NCI-H446 treated with DMSO at 0.1 percent for 48 hours (cell line): Measurements from ENCODE around the gene RELA.
"Not testable (repeated sequence)": the region's sequence is repeated elsewhere in the genome, so short reads cannot be mapped to it uniquely, and the experiment has no call there.

ENCODE experiments used
- DNase-seq: peaks from one replicate; lab custom pipeline; 2025; lab: John Stamatoyannopoulos, UW

RELA gene

DNA sequence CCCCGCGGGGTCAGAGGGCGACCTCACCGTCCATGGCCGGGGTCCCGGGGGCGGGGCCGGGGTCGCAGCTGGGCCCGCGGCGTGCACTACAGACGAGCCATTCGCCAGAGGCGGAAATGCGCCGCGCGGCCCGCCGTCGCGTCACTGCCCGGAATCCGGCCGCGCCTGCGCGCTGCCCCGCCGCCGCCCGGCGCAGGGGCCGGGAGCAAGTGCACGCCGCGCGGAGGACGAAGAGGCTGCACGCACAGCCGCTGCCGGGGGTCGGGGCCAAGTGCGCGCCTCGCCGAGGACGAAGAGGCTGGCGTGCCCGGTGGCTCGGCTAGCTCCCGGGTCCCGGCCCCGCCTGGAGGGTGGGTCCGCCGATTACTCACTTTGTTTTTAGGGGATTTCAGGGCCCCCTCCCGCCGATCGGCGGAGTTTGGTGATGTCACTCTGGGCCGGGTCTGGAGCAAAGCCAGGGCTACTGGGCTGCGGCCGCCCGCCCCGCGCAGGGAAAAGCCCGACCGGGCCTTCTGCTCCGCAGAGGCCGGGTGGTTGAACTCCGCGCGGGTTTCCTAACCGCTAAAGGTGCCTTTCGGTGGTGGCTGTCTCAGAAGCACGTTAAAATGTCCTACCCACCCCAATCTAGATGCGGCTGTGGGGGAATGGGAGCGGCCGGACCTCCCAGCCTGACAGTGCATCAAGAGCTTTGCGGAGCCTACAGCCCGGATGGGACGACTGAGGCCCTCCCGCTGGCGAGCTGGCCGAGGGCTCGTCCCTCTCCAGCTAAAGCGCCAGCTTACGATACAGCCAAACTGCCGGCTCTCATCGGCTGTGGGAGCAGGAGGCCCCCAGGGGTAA, at the start of gene RELA:
RELA (minus strand) TSS at position 118 of the 840 bp plus-strand sequence; CDS start at position 34, 84 bp downstream.
- peak; percentile 92 for DNase-seq

DNA sequence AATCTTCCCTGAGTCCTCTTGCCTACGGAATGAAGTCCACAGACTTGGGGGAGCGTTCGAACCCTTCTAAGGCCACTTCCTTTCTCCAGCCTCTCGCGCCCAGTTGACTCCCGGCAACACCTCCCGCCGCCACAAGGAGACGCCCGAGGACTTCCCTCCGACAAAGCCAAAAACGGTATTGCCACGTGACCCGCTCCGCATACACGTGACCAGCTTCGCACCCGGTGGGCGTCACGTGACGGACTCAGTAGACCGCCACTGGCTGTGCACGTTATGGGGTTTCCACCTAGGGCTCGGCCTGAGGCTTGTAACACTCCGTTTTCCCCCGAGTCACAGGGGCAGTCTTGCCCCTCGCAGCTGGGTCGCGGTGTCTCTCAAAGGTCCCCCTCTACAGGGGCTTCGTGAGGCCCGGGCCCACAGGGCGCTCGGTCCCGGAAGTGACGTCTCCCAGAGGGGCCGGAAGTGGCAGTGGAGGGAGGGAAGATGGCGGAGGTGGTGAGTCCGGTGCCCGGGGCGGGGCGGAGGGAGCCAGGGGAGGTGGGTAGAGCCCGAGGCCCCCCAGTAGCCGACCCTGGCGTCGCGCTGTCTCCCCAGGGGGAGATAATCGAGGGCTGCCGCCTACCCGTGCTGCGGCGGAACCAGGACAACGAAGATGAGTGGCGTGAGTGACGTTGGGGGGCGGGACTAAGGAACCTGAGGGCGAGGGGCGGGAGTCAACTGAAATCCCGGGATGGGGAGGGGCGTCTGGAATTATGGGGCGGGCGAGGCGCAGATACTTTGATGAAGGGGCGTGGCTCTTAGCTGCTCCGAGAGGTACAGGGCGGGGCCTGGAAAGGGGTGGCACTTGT, 49.3 kb upstream of the RELA start, which contains the start of gene KAT5:
KAT5 (plus strand) TSS at position 468 of the 848 bp plus-strand sequence; CDS start at position 484, 16 bp downstream.
- DNase-seq = peak; percentile 96

DNA sequence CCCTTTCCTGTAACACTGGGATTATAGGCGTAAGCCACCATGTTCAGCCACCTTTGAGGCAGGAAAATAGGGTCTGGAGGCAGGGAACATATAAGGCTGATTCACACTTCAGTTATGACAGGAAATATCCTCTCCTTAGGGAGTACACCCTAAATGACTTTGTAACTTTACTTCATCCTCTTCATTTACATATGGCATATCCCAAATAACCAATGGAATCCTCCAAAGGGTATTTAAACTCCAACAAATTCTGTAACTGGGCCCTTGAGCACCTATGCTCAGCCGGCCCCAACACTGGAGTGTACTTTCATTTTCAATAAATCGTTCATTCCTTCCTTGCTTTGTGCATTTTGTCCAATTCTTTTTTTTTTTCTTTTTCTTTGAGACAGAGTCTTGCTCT, 47.7 kb upstream of the RELA start:
- DNase-seq = no peak

DNA sequence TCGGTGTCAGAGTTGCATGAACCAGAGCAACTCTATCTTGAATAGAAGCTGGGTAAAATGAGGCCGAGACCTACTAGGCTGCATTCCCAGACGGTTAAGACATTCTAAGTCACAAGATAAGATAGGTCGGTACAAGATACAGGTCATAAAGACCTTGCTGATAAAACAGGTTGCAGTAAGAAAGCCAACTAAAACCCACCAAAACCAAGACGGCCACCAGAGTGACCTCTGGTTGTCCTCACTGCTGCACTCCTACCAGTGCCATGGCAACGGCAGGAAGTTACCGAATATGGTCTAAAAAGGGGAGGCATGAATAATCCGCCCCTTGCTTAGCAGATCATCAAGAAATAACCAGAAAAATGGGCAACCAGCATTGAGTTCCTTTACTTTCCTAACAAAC, 46.9 kb upstream of the RELA start:
- no peak for DNase-seq

DNA sequence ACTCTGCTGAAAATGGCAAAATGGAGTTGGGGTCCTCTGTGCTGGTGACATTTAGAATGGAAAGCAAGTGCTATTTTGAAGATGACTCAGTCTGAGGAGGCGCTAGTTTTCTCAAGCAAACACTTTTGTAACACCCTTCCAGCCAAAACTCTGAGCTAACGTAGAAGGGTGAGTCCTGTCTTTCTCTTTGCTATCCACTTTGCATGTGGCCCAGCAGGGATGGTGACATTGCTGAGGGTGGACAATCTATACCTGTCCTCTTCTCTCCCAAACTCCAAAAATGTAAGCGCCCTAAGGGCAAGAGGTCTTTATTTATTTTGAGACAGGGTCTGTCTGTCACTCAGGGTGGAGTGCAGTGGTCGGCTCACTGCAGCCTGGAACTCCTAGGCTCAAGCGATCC, 45.7 kb upstream of the RELA start:
- DNase-seq = no peak

DNA sequence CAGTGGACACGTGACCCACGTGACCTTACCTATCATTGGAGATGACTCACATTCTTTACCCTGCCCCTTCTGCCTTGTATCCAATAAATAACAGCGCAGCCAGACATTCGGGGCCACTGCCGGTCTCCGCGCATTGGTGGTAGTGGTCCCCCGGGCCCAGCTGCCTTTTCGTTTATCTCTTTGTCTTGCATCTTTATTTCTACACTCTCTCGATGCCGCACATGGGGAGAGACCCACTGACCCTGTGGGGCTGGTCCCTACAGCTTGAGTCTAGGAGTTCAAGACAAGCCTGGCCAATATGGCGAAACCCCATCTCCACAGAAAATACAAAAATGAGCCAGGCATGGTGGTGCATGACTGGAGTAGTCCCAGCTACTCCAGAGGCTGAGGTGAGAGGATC, 44.3 kb upstream of the RELA start:
- not testable (repeated sequence) for DNase-seq

DNA sequence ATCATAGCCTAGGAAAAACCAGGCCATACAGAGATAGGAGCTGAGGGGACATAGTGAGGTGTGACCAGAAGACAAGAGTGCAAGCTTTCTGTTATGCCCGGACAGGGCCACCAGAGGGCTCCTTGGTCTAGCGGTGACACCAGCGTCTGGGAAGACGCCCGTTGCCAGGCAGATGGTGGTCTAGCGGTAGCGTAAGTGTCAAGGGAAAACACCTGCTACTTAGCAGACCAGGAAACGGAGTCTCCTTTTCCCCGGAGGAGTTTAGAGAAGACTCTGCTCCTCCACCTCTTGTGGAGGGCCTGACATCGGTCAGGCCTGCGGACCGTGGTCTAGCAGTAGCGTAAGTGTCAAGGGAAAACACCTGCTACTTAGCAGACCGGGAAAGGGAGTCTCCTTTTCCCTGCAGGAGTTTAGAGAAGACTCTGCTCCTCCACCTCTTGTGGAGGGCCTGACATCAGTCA, 43.6 kb upstream of the RELA start:
- peak; percentile 25 for DNase-seq

DNA sequence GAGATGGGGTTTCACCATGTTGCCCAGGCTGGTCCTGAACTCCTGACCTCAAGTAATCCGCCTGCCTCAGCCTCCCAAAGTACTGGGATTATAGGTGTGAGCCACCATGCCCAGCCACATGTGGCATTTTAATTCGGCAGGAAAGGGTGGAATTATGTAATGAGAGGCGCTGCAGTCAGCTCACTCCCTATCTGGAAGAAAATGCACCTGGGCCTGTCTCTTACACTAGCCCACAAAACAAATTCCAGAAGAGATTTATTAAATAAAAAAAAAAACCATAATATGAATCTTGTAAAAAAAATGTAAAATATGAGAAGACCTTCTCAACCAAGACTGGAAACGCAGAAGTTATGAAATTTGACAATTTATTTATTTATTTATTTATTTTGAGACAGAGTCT, 41.1 kb upstream of the RELA start:
- no peak for DNase-seq

DNA sequence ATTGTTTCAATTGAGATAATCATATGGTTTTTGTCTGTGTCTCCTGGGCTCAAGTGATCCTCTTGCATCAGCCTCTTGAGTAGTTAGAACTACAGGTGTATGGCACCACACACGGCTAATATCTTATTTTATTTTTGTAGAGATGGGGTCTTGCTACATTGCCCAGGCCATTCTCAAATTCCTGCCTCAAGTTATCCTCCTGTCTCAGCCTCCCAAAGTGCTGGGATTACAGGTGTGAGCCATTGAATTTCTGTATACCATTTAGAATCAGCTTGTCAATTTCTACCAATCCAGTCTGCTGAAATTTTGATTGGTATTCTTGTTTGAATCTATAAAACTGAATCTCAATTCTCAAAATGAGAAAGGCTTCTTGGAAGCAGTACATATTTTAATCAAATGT, 39.0 kb upstream of the RELA start:
- DNase-seq = no peak

DNA sequence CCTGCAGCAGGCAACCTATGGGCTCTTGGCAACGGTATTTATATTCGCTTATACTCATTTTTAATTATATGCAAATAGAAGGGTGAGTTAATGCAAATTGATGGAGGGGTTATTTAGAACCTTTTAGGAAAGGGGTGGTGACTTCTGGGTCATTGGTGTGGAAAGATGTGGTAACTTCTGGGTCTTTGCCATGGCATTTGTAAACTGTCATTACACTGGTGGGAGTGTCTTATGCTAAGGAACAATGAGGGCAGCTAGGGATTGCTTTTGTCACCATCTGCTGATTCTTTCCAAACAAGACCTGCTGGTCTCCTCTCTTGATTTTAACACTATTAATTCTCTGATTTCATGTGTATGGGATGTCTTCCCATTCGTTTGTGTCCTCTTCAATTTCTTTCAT, 37.7 kb upstream of the RELA start:
- DNase-seq = peak; percentile 35

DNA sequence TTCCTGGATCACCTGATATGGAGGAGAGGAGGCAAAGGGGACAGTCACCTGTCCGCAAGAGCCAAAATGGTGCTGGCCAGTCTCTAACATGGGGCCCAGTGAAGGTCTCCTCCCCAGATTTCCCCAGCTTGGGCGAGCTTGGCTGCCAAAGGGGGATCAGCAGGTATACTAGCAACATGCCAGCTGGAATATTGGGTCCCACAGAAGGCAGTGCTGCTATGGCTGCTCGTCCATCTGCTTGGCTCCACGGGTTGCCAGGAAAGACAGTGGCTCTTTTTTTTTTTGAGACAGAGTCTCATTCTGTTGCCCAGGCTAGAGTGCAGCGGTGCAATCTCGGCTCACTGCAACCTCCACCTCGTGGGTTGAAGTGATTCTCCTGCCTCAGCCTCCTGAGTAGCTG, 36.6 kb upstream of the RELA start:
- peak; percentile 14 for DNase-seq

DNA sequence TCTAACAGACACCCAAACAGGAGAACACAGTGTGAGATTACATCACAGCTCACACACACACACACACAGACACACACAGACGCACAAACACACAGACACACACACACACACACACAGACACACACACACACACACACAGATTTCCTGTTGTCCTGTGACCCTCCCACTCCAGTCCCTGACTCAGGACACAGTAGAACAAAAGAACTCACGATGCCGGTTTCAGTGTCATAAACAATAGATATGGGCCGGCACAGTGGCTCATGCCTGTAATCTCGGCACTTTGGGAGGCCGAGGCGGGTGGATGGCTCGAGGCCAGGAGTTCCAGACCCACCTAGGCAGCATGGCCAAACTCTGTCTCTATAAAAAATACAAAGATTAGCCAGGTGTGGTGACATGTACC, 35.5 kb upstream of the RELA start:
- no peak for DNase-seq

DNA sequence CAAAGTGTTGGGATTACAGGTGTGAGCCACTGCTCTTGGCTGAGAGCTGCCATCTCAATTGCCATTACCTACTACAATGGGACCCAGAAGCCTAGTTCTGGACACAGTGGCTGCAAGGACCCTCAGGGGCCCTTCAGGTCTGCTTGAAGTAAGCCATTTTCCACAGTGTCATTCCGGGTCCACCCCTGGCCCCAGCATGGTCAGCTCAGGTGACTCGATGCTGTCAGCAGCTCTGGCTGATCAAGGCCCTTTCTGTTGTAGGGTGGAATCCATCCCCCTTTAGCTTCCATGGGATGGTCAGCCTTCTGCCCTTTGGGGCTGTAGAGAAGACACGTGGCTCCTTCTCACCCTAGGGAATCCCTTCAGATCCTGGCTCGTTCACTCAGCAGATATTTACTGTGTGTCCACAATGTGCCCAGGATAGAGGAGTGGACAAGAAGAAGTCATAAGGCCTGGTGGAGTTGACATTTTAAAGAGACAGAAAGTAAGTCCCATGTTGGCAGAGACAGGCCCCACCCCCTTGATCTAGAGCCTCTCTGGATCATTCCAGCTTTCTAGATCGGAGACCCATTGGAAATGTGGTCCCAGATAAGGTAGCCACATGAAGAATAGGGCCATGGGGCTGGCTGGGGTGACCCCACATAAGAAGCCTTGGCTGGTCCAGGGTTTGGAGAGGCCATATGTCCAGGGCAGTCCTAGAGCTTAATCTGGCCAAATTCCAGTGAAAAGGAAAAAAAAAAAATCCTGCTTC, 34.3 kb upstream of the RELA start:
- DNase-seq = no peak

DNA sequence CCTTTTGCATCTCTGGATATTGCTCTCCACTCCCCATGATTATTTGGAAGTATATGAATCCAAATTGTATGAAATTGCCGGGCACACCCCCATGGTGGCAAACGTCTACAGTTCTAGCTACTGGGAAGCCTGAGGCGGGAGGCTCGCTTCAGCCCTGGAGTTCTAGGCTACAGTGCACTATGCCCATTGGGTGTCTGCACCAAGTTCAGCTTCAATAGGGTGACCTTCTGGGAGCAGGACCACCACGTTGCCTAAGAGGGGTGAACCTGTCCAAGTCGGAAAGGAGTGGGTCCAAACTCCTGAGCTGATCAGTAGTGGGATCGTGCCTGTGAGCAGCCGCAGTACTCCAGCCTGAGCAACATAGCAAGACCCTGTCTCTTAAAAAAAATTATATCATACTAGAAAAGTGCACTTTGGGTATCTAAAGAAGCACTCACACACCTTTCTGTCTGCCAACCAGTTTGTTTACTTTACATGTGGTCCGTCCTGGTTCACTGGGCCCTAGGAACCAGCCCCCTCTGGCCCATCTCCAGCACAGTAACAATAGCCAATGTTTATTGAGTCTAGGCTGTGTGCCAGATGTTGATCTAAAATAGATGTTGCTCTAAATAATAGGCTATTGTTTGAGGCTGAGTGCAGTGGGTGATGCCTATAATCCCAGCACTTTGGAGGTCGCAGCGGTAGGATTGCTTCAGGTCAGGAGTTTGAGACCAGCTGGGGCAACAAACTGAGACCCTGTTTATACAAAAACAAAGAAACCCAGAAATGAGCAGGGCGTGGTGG, 32.9 kb upstream of the RELA start:
- peak; percentile 14 for DNase-seq

DNA sequence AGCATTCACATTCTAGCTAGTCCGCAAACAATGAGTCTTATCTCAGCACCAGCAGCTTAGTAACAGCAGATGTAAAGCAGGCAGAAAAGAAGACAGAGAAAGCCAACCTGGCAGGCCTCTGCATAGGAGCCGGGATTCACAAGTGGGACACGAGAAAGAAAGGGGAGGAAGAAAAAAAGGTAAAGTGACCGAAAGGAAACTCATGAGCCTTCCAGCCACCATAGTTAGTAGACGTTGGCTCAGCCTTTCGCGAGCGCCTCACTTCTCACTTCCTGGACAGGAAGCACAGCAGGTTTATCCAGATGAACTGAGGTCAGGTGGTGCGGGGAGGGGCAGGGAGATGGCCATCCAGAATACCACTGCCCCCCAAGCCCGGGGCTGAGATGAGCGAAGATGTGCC, 29.7 kb upstream of the RELA start:
- DNase-seq = no peak

DNA sequence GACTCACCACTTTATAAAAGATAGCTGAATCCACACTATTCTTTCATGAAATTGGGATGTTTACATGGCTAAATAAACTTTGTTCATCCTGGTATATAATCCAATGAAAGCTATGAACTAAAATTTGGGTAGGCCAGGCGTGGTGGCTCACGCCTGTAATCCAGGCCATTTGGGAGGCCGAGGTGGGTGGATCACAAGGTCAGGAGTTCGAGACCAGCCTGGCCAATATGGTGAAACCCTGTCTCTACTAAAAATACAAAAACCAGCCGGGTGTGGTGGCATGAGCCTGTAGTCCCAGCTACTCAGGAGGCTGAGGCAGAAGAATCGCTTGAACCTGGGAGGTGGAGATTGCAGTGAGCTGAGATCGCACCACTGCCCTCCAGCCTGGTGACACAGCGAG, 29.1 kb upstream of the RELA start:
- DNase-seq = not testable (repeated sequence)

DNA sequence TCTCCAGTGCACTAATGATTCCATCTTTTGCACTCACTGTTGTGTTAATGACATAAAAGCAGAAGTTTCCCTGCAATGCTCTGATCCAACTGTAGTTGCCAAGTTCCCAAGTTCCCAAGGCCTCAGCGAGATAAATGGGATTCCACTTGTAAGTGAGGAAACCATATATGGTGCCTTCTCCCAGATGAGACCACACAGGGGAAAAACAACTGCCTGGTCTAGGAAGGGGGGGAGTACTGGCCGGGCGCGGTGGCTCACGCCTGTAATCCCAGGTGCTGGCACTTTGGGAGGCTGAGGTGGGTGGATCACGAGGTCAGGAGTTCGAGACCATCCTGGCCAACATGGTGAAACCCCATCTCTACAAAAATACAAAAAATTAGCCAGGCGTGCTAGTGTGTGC, 23.3 kb upstream of the RELA start:
- no peak for DNase-seq

DNA sequence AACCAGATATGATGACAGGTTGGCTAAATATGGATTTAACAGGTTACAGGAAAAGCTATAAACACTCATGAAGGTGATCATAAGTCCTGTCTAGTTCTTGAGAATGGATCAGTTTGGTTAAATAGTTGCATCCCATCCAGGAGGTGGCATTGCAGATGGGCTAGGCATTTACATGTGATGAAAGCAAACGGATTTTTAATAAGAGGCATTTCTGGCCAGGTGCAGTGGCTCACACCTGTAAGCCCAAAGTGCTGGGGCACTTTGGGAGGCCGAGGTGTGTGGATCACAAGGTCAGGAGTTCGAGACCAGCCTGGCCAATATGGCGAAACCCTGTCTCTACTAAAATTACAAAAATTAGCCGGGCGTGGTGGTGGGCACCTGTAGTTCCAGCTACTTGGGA, 20.8 kb upstream of the RELA start:
- not testable (repeated sequence) for DNase-seq

DNA sequence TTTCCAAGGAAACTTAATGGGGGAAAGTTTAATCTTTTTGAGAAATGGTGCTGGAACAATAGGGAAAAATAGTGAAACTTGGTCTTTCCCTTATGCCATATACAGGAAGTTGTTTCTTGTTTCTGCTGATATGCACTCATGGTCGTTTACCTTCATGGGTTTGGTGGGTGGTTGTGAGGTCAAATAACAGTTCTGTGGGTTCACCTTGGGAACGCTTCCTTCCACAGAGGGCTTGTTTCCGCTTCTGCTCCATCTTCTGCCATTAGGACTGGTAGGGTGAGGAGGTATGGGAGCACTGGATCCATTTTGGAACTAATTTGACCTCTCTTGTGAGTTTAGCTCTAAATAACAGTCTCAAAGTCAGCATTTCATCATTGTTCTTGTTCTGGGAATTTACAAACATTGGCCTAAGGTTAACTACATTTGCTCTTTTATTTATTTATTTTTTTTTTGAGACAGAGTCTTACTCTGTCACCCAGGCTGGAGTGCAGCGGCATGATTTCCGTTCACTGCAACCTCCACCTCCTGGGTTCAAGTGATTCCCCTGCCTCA, 17.6 kb upstream of the RELA start:
- no peak for DNase-seq

DNA sequence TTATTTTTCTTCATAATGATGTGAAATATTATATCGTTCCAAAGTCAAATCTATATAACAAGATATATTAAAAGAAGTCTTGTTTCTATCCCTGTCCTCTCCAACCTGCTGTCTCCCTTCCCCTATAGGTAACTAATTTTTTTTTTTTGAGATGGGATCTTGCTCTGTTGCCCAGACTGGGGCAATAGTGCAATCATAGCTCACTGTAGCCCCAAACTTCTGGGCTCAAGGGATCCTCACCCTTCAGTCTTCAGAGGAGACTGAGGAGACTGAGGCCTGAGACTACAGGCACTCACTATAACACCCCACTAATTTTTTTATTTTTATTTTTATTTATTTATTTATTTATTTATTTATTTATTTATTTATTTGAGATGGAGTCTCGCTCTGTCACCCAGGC, 10.3 kb upstream of the RELA start:
- DNase-seq = no peak
